ENCODE measurements around the gene GLYAT. TPM values are rescaled to one million over a fixed set of nuclear protein-coding genes. Genes with fewer than 3 reads are reported as not detected.

Gene GLYAT
- total RNA-seq, 1 experiment from 2014 or later = not detected

Other genes with a start within 250 kb of the GLYAT start
- gene OR5B21, start 223.8 kb downstream of the GLYAT start, total RNA-seq (2021; ENCODE audit: unreplicated experiment) = not detected
- 3.0 TPM for gene LPXN, start 156.1 kb downstream of the GLYAT start, total RNA-seq (2021; ENCODE audit: unreplicated experiment)
- gene ZFP91, start 152.9 kb downstream of the GLYAT start, total RNA-seq (2021; ENCODE audit: unreplicated experiment) = 80.4 TPM
- 3.0 TPM for gene CNTF, start 109.3 kb downstream of the GLYAT start, total RNA-seq (2021; ENCODE audit: unreplicated experiment)
- not detected for gene GLYATL2, start 112.8 kb upstream of the GLYAT start, total RNA-seq (2021; ENCODE audit: unreplicated experiment)
- gene GLYATL1, start 207.5 kb upstream of the GLYAT start, total RNA-seq (2021; ENCODE audit: unreplicated experiment) = not detected